GM19372 (cell line): ENCODE results near the gene SUMO2.
"Not testable (repeated sequence)": the region's sequence is repeated elsewhere in the genome, so short reads cannot be mapped to it uniquely, and the experiment has no call there.

Source experiments
- ATAC-seq: cut with Tn5 transposase; IDR thresholded peaks from one replicate; pipeline ENCODE4 v1.9.1; 2021; ENCODE audit warnings: mild to moderate bottlenecking, low read depth, moderate library complexity; ENCODE audit not compliant: unreplicated experiment

The SUMO2 gene

GRCh38 chr17:75127936-75128335 lies 54.8 kb downstream of the SUMO2 start:
- ATAC-seq: not testable (repeated sequence)

- ATAC-seq: no peak
Measured at GRCh38 chr17:75126954-75127353, 55.8 kb downstream of the SUMO2 start.

GRCh38 chr17:75125984-75126383 lies 56.8 kb downstream of the SUMO2 start:
- no peak for ATAC-seq

- ATAC-seq: no peak
Measured at GRCh38 chr17:75124819-75125162, 58.0 kb downstream of the SUMO2 start.

GRCh38 chr17:75124041-75124818 lies 58.5 kb downstream of the SUMO2 start:
- ATAC-seq: no peak

DNA sequence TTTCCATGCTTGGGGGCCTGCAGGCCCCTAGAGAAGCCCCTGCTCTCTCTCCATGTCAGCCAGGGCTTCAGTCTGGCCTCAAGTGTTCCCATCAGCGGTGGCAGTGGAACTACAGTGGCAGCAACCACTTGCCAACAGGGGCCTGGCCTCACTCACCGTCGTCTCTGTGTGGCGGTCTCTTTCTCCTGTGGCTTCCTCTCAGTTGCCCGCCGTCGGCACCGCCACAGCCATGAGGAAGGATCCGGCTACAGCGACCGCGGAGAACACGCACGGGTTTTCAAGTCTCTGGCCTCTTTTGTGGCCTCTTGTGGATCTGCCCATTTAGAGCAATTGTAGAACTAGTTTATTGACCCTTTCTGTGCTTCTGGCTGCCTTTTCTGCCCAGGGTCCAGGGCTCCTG lies 64.5 kb downstream of the SUMO2 start:
- ATAC-seq: no peak

- no peak for ATAC-seq
Measured at GRCh38 chr17:75116737-75117136, 66.0 kb downstream of the SUMO2 start.
